Middle frontal gyrus (tissue), 1 donor: Measurements from ENCODE around the gene TTC28.

Source experiments
- DNase-seq: peaks from one replicate; pipeline ENCODE4 v3.0.0-alpha.2; 2015; ENCODE audit warnings: low spot score; ENCODE audit errors: extremely low spot score

TTC28 gene

GRCh38 chr22:27978317-27978716, 701.3 kb downstream of the TTC28 start:
- DNase-seq, result no peak

GRCh38 chr22:27976586-27976985, 703.1 kb downstream of the TTC28 start:
- no peak for DNase-seq

- no peak for DNase-seq
Measured at GRCh38 chr22:27975381-27976013, 704.1 kb downstream of the TTC28 start.

- DNase-seq, result no peak
Measured at GRCh38 chr22:27973846-27974245, 705.8 kb downstream of the TTC28 start.

GRCh38 chr22:27972732-27973698, 706.6 kb downstream of the TTC28 start:
- DNase-seq, result no peak

GRCh38 chr22:27971926-27972325, 707.7 kb downstream of the TTC28 start:
- DNase-seq, result no peak

GRCh38 chr22:27970596-27971220, 708.9 kb downstream of the TTC28 start:
- DNase-seq, result no peak

- DNase-seq, result no peak
Measured at GRCh38 chr22:27966168-27967064, 713.2 kb downstream of the TTC28 start.

GRCh38 chr22:27962268-27963044, 717.2 kb downstream of the TTC28 start:
- no peak for DNase-seq

GRCh38 chr22:27961680-27962079, 718.0 kb downstream of the TTC28 start:
- no peak for DNase-seq

GRCh38 chr22:27961182-27961581, 718.5 kb downstream of the TTC28 start:
- no peak for DNase-seq

GRCh38 chr22:27959335-27960090, 720.1 kb downstream of the TTC28 start:
- no peak for DNase-seq

- no peak for DNase-seq
Measured at GRCh38 chr22:27952779-27953178, 726.9 kb downstream of the TTC28 start.

GRCh38 chr22:27952091-27952490, 727.5 kb downstream of the TTC28 start:
- no peak for DNase-seq

- no peak for DNase-seq
Measured at GRCh38 chr22:27949421-27949820, 730.2 kb downstream of the TTC28 start.

- DNase-seq, result no peak
Measured at GRCh38 chr22:27948569-27948968, 731.1 kb downstream of the TTC28 start.

GRCh38 chr22:27947448-27947847, 732.2 kb downstream of the TTC28 start:
- DNase-seq, result no peak

GRCh38 chr22:27941143-27941542, 738.5 kb downstream of the TTC28 start:
- DNase-seq, result no peak

- no peak for DNase-seq
Measured at GRCh38 chr22:27937453-27937852, 742.2 kb downstream of the TTC28 start.

- no peak for DNase-seq
Measured at GRCh38 chr22:27935897-27936296, 743.7 kb downstream of the TTC28 start.
